ENCODE results near the gene RIT2. TPM values are rescaled to one million over a fixed set of nuclear protein-coding genes. Genes with fewer than 3 reads are reported as not detected.

RIT2 gene
- polyA plus RNA-seq, 1 donor from 2014 or later: 1.1 TPM

- no peak overlapping the region for H3K4me2 ChIP-seq (ENCODE audit: low read length)
- no peak overlapping the region for H3K9ac ChIP-seq (ENCODE audit: low read length)
These were observed 371.9 kb downstream of the RIT2 start for GRCh38 chr18:42743373-42744138.

GRCh38 chr18:42742969-42743368 is 372.5 kb downstream of the RIT2 start:
- Histone ChIP-seq H2AFZ (ENCODE audit: low read depth, low read length) (no peak overlapping the region), H3K9me3 (ENCODE audit: low read length) (no peaks in the 10 kb centered on the region), H3K9ac (ENCODE audit: low read length) (no peak overlapping the region), H3K4me3 (ENCODE audit: low read length) (no peak overlapping the region), H3K27me3 (ENCODE audit: insufficient read depth, low read depth, low read length) (no peaks in the 10 kb centered on the region), H4K20me1 (ENCODE audit: insufficient read depth) (no peaks in the 10 kb centered on the region), H3K79me2 (replicated peaks; ENCODE audit: insufficient read depth, low read length) (no peaks in the 10 kb centered on the region), H3K27ac (ENCODE audit: low read length) (peak overlapping the region; percentile 54), H3K4me2 (ENCODE audit: low read length) (no peak overlapping the region), H3F3A (ENCODE audit: insufficient read depth, low read length, poor library complexity, severe bottlenecking) (no peaks in the 10 kb centered on the region), H3K36me3 (ENCODE audit: insufficient read depth, low read length) (no peaks in the 10 kb centered on the region), H3K9me2 (ENCODE audit: insufficient read depth, low read length) (no peaks in the 10 kb centered on the region)
- TF ChIP-seq MXI1 (conservative IDR thresholded peaks at IDR 0.05; ENCODE audit: poor library complexity, severe bottlenecking): no peak
- no peak for TF ChIP-seq EP300 (conservative IDR thresholded peaks at IDR 0.05; ENCODE audit: poor library complexity, severe bottlenecking)
- TF ChIP-seq EZH2 (IDR thresholded peaks at IDR 0.05; ENCODE audit: borderline replicate concordance, insufficient read depth, low read length, poor library complexity, severe bottlenecking): no peak
- TF ChIP-seq REST (IDR thresholded peaks at IDR 0.05; ENCODE audit: borderline replicate concordance): no peak
- no peak for TF ChIP-seq TAF1 (IDR thresholded peaks at IDR 0.05; ENCODE audit: low read depth)
- TF ChIP-seq POLR2AphosphoS5 (IDR thresholded peaks at IDR 0.05): no peak

More at GRCh38 chr18:42743373-42744138, 371.9 kb downstream of the RIT2 start:
- H3K4me3 ChIP-seq (ENCODE audit: low read length): no peak overlapping the region
- H2AFZ ChIP-seq (ENCODE audit: low read depth, low read length): no peak overlapping the region
- H3F3A ChIP-seq (ENCODE audit: insufficient read depth, low read length, poor library complexity, severe bottlenecking): no peaks in the 10 kb centered on the region
- H3K9me2 ChIP-seq (ENCODE audit: insufficient read depth, low read length): no peaks in the 10 kb centered on the region
- no peaks in the 10 kb centered on the region for H3K79me2 ChIP-seq (replicated peaks; ENCODE audit: insufficient read depth, low read length)
- no peaks in the 10 kb centered on the region for H3K9me3 ChIP-seq (ENCODE audit: low read length)
- H4K20me1 ChIP-seq (ENCODE audit: insufficient read depth): no peaks in the 10 kb centered on the region
- peak overlapping the region; percentile 54 for H3K27ac ChIP-seq (ENCODE audit: low read length)
- no peaks in the 10 kb centered on the region for H3K36me3 ChIP-seq (ENCODE audit: insufficient read depth, low read length)
- TF ChIP-seq TAF1 (IDR thresholded peaks at IDR 0.05; ENCODE audit: low read depth): no peak
- no peak for TF ChIP-seq EZH2 (IDR thresholded peaks at IDR 0.05; ENCODE audit: borderline replicate concordance, insufficient read depth, low read length, poor library complexity, severe bottlenecking)
- TF ChIP-seq POLR2AphosphoS5 (IDR thresholded peaks at IDR 0.05): no peak
- no peak for TF ChIP-seq RAD21 (conservative IDR thresholded peaks at IDR 0.05)
- TF ChIP-seq SMC3 (conservative IDR thresholded peaks at IDR 0.05; ENCODE audit: poor library complexity): no peak
- no peak for TF ChIP-seq MXI1 (conservative IDR thresholded peaks at IDR 0.05; ENCODE audit: poor library complexity, severe bottlenecking)
- TF ChIP-seq REST (IDR thresholded peaks at IDR 0.05; ENCODE audit: borderline replicate concordance): no peak
- no peak for TF ChIP-seq CTCF (IDR thresholded peaks at IDR 0.05; ENCODE audit: poor library complexity, severe bottlenecking)
- TF ChIP-seq EP300 (conservative IDR thresholded peaks at IDR 0.05; ENCODE audit: poor library complexity, severe bottlenecking): no peak
- no peaks in the 10 kb centered on the region for H3K27me3 ChIP-seq (ENCODE audit: insufficient read depth, low read depth, low read length)
